Measurements from ENCODE around the gene ABCA12. TPM values are rescaled to one million over a fixed set of nuclear protein-coding genes. Genes with fewer than 3 reads are reported as not detected.

The ABCA12 gene
- total RNA-seq, 1 donor from 2014 or later = 0.17 TPM

DNA sequence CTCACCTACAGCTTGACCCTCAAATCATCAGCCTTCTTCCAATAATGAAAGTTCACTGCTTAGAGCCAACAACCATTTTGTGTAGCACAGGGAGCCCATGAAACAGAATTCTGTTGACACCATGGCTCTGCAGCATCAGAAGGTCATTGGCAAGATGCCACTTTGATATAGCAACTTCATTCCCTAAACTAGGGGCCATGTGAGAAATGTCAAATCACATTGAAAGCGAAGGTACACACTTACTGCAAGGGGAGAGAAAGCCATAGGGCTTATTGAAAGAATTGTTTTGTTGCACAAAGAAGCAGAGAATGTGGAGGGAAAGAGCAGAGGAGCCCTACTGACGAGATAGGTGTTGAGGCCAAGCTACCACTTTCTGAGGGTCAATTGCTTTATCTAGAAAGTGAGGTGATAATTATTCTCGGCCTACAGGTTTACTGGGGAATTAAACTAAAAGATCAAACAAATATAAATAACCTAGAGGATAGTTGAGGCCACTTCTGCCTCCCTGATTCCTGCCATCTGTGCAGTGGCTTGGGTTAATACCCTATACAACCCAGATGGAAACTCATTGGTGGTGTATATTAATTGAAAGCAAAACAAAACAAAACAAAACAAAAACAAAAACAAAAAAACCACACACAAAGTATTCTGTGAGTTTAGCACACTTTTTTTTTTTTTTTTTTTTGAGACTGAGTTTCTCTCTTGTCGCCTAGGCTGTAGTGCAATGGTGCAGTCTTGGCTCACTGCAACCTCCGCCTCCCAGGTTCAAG, 5.9 kb upstream of the ABCA12 start:
- Histone ChIP-seq H3K27me3 (no peaks in the 10 kb centered on the region), H2AFZ (replicated peaks) (no peak overlapping the region), H4K20me1 (ENCODE audit: low read depth) (no peaks in the 10 kb centered on the region), H3K36me3 (no peaks in the 10 kb centered on the region), H3F3A (ENCODE audit: low read depth) (no peaks in the 10 kb centered on the region), H3K27ac (no peak overlapping the region), H3K4me1 (no peaks in the 10 kb centered on the region), H3K9me3 (ENCODE audit: low read depth) (no peaks in the 10 kb centered on the region), H3K4me2 (no peak overlapping the region), H3K4me3 (no peak overlapping the region), H3K79me2 (ENCODE audit: low read depth) (no peaks in the 10 kb centered on the region), H3K9ac (no peak overlapping the region)
- Mint-ChIP-seq H3K27ac (no peak overlapping the region), H3K9me3 (no peaks in the 10 kb centered on the region), H3K36me3 (no peaks in the 10 kb centered on the region), H3K4me3 (no peak overlapping the region), H3K27me3 (ENCODE audit: insufficient read depth, low read depth) (no peaks in the 10 kb centered on the region), H3K4me1 (no peaks in the 10 kb centered on the region)
- no peak for DNase-seq (ENCODE audit: low spot score)
- TF ChIP-seq EZH2 (IDR thresholded peaks at IDR 0.05) (no peak), CTCF (IDR thresholded peaks at IDR 0.05) (no peak), EZH2phosphoT487 (IDR thresholded peaks at IDR 0.05) (no peak)

DNA sequence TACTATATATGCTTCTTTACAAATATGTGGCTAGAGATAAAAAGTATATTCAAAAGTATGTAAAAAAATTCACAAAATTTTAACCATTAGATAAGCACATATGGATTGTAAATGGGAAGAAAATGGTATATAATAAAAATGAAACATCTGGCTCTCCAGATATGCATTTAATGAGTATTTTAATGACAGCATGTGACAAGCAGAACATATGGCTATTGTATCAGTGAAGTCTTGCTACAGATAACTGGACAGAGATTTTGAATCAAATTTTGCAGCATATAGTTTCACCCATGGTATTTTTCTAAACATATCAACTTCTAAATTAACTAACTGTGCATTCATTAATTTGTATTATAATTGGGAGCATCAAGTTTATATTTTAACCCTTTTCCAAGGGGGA, 5.0 kb upstream of the ABCA12 start:
- Histone ChIP-seq H3K4me3 (no peak overlapping the region), H3K9ac (no peak overlapping the region), H3K27ac (no peak overlapping the region), H2AFZ (replicated peaks) (no peak overlapping the region), H3K36me3 (no peaks in the 10 kb centered on the region), H4K20me1 (ENCODE audit: low read depth) (no peaks in the 10 kb centered on the region), H3K4me1 (no peaks in the 10 kb centered on the region), H3K27me3 (no peaks in the 10 kb centered on the region), H3F3A (ENCODE audit: low read depth) (no peaks in the 10 kb centered on the region), H3K79me2 (ENCODE audit: low read depth) (no peaks in the 10 kb centered on the region), H3K4me2 (no peak overlapping the region), H3K9me3 (ENCODE audit: low read depth) (no peaks in the 10 kb centered on the region)
- no peak overlapping the region for H3K4me3 Mint-ChIP-seq
- no peak overlapping the region for H3K27ac Mint-ChIP-seq
- H3K9me3 Mint-ChIP-seq = no peaks in the 10 kb centered on the region
- no peak for DNase-seq (ENCODE audit: low spot score)
- TF ChIP-seq EZH2 (IDR thresholded peaks at IDR 0.05) = no peak
- no peak for TF ChIP-seq CTCF (IDR thresholded peaks at IDR 0.05)
- TF ChIP-seq EZH2phosphoT487 (IDR thresholded peaks at IDR 0.05) = no peak
- no peaks in the 10 kb centered on the region for H3K27me3 Mint-ChIP-seq (ENCODE audit: insufficient read depth, low read depth)
- no peaks in the 10 kb centered on the region for H3K4me1 Mint-ChIP-seq
- H3K36me3 Mint-ChIP-seq = no peaks in the 10 kb centered on the region

GRCh38 chr2:215141706-215142105, 3.3 kb upstream of the ABCA12 start:
- Histone ChIP-seq H3K9ac (no peak overlapping the region), H4K20me1 (ENCODE audit: low read depth) (no peaks in the 10 kb centered on the region), H3K36me3 (no peaks in the 10 kb centered on the region), H3K4me1 (no peaks in the 10 kb centered on the region), H3K79me2 (ENCODE audit: low read depth) (no peaks in the 10 kb centered on the region), H3K4me3 (no peak overlapping the region), H2AFZ (replicated peaks) (no peak overlapping the region), H3F3A (ENCODE audit: low read depth) (no peaks in the 10 kb centered on the region), H3K9me3 (ENCODE audit: low read depth) (no peaks in the 10 kb centered on the region), H3K4me2 (no peak overlapping the region), H3K27me3 (no peaks in the 10 kb centered on the region), H3K27ac (no peak overlapping the region)
- Mint-ChIP-seq H3K27me3 (ENCODE audit: insufficient read depth, low read depth) (no peaks in the 10 kb centered on the region), H3K4me3 (no peak overlapping the region), H3K27ac (no peak overlapping the region), H3K36me3 (no peaks in the 10 kb centered on the region), H3K9me3 (no peaks in the 10 kb centered on the region), H3K4me1 (peaks cover under 1% of the 10 kb centered on the region)
- TF ChIP-seq EZH2 (IDR thresholded peaks at IDR 0.05) = no peak
- DNase-seq (ENCODE audit: low spot score) = no peak

DNA sequence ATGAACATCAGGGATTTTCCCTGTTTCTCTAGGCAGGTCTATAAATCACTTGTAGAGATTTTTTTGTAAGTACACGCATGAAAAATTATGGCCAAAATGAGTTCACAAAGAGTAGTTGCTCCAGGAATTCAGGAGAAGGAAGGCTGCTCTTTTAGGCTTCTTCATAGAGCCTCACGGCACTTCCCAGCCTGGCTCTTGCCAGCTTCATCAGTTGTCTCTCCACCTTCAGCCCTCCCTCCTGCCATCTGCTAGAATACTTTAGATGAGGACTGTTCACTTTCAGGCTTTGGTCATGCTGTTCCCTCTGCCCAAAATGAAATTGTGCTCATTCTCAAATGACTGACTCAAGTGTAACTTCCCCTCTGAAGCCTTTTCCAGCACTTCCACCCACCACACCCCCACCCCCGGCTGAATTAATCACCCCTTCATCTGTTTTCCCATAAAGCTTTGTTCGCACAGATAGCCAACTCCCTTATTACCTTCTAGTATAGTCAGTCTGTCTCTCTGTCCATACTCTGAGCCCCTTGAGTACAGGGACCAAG, 1.8 kb upstream of the ABCA12 start:
- H3F3A ChIP-seq (ENCODE audit: low read depth) = no peaks in the 10 kb centered on the region
- Mint-ChIP-seq H3K27ac (no peak overlapping the region), H3K9me3 (no peaks in the 10 kb centered on the region), H3K4me1 (peaks cover 2% of the 10 kb centered on the region), H3K4me3 (no peak overlapping the region), H3K36me3 (no peaks in the 10 kb centered on the region), H3K27me3 (ENCODE audit: insufficient read depth, low read depth) (no peaks in the 10 kb centered on the region)
- no peaks in the 10 kb centered on the region for H3K27me3 ChIP-seq
- no peak for DNase-seq (ENCODE audit: low spot score)
- H3K9ac ChIP-seq = no peak overlapping the region
- H3K4me1 ChIP-seq = no peaks in the 10 kb centered on the region
- H3K27ac ChIP-seq = no peak overlapping the region
- H4K20me1 ChIP-seq (ENCODE audit: low read depth) = no peaks in the 10 kb centered on the region
- H3K4me3 ChIP-seq = no peak overlapping the region
- no peak overlapping the region for H2AFZ ChIP-seq (replicated peaks)
- no peaks in the 10 kb centered on the region for H3K9me3 ChIP-seq (ENCODE audit: low read depth)
- TF ChIP-seq EZH2phosphoT487 (IDR thresholded peaks at IDR 0.05) = no peak
- no peak for TF ChIP-seq CTCF (IDR thresholded peaks at IDR 0.05)
- no peak for TF ChIP-seq EZH2 (IDR thresholded peaks at IDR 0.05)
- no peak overlapping the region for H3K4me2 ChIP-seq
- no peaks in the 10 kb centered on the region for H3K79me2 ChIP-seq (ENCODE audit: low read depth)
- no peaks in the 10 kb centered on the region for H3K36me3 ChIP-seq
